ENCODE data around the gene LTV1.
A peak's percentile ranks its signal among the peaks of the same experiment; 100 is the strongest.
"Not testable (repeated sequence)": the region's sequence is repeated elsewhere in the genome, so short reads cannot be mapped to it uniquely, and the experiment has no call there.

The LTV1 gene

DNA sequence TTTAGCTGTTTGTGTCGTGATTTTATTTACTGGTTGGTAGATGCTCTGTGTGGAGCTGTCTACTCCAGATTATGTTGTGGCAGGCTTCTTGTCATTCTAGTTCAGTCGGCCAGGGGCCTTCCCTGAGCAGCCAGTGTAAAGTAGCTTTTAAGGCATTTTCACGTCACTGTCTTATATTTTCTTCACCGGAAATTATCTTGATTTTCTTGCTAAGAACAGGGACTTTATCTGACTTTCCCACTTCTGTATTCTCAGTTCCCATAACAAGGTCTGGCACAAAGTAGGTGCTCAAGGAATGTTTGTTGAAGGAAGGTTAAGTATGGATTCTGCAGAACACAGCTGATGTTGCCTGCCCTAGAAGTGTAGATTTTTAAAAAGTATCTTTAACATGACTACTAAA lies 868 bp downstream of the LTV1 start:
- DNase-seq, result peak; percentile 6

DNA sequence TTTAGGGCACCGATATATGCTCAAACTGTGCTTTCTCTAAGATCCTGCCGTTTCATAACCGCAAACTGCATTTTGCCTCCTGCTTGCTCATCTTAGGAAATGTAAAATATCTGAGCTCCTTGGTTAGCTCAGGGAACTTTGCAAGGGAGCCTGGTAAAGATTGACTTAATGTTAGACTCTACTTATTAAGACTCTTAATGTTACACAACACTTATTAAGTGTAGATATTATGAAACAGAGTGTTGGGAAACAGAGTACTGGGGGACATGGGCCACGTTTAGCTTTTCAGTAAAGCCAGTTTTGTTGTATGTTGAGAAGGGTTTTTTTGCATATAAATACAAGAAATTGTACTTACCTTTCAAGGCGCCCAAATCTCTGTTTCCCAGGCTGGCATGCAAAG lies 1.9 kb downstream of the LTV1 start:
- DNase-seq, result no peak

DNA sequence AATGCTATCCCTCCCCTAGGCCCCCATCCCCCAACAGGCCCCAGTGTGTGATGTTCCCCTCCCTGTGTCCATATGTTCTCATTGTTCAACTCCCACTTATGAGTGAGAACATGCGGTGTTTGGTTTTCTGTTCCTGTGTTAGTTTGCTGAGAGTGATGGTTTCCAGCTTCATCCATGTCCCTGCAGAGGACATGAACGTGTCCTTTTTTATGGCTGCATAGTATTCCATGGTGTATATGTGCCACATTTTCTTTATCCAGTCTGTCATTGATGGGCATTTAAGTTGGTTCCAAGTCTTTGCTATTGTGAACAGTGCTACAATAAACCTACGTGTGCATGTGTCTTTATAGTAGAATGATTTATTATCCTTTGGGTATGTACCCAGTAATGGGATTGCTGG lies 8.6 kb downstream of the LTV1 start:
- DNase-seq, result not testable (repeated sequence)

DNA sequence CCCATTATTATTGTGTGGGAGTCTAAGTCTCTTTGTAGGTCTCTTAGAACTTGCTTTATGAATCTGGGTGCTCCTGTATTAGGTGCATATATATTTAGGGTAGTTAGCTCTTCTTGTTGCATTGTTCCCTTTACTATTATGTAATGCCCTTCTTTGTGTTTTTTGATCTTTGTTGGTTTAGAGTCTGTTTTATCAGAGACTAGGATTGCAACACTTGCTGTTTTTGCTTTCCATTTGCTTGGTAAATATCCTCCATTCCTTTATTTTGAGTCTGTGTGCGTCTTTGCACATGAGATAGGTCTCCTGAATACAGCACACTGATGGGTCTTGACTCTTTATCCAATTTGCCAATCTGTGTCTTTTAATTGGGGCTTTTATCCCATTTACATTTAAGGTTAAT lies 11.9 kb downstream of the LTV1 start:
- not testable (repeated sequence) for DNase-seq

DNA sequence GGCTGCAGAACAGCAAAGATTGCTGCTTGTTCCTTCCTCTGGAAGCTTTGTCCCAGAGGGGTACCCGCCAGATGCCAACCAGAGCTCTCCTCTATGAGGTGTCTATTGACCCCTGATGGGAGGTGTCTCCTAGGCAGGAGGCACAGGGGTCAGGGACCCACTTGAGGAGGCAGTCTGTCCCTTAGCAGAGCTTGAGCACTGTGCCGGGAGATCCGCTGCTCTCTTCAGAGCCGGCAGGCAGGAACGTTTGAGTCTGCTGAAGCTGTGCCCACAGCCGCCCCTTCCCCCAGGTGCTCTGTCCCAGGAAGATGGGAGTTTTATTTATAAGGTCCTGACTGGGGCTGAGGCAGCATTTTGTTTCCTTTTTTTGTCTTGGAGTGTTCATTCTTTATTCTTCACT lies 13.6 kb downstream of the LTV1 start:
- not testable (repeated sequence) for DNase-seq

DNA sequence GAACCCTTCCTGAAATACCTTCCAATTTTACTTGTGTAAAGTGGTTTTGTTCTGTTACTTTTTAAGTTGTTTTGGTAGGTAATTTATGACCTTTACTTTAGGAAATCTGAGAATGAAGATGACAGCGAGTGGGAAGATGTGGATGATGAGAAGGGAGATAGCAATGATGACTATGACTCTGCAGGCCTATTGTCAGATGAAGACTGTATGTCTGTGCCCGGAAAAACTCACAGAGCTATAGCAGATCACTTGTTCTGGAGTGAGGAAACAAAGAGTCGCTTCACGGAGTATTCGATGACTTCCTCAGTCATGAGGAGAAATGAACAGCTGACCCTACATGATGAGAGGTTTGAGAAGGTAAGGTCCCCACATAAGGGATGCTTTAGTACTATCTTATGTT lies 14.5 kb downstream of the LTV1 start:
- no peak for DNase-seq

DNA sequence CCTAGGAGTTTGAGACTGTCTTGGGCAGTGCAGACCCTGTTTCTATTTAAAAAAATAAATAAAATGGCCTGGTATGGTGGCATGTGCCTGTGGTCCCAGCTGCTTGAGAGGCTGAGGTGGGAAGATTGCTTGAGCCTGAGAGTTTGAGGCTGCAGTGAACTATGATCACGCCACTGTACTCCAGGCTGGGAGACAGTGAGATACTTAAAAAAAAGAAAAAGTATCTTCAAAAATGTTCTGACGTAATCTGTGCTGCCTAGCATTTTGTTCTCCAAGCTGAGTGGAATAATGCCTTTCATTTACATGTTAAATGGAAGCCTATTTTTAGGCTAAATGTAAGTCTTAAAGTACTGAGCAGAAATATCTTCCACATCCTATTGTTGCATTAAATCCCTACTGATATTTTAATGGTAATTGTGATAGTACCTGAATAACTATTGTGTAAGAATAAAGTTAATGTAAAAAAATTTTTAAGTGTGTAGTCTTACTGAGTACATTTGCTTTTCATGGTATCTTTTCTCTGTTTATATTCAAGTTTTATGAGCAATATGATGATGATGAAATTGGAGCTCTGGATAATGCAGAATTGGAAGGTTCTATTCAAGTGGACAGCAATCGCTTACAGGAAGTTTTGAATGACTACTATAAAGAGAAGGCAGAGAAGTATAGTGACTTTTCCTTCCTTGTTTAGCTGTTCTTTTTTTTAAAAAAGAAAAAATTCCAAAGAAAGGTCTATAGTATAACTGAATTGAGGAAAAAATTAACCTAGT lies 16.9 kb downstream of the LTV1 start:
- no peak for DNase-seq

DNA sequence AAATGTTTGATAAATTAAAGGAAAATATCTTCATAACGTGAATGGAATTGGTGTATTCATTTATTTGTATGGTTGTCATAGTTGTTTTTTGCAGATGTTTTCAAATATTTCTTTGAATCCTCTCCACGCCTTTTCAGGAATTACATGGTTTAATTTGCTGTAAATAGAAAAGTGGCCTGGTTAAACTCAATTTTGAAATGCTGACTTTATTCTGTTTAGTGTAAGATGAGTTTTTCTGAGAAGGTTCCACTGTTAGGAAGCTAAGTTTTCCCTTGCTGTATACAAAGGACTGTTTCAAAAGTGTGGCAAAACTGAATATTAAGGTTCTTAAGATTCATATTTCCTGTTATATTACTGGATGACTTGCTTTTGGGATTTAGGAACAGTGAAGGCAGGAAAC lies 20.6 kb downstream of the LTV1 start:
- no peak for DNase-seq

DNA sequence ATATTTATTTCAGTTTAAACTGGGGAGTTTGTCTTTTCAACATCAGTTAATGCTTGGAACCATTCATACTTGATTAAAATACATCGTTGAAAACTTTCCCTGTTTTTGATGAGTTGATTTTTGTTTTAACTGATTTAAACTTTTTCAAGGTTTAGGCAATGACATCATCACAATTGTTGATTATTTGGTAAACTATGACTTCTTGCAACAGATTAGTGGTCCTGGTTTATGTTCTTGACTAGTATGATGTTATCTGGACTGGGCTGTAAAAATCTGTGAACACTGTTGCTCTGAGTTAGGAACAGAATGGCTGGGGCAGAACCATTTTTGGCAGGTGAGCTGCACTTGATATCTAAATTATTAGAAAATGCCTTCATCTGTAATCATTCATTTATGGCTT lies 21.1 kb downstream of the LTV1 start, which contains the start of gene ZC2HC1B:
TSS of gene ZC2HC1B (plus strand) at position 241 of the 400 bp plus-strand sequence. CDS start at position 307, 66 bp downstream.
- DNase-seq, result no peak

DNA sequence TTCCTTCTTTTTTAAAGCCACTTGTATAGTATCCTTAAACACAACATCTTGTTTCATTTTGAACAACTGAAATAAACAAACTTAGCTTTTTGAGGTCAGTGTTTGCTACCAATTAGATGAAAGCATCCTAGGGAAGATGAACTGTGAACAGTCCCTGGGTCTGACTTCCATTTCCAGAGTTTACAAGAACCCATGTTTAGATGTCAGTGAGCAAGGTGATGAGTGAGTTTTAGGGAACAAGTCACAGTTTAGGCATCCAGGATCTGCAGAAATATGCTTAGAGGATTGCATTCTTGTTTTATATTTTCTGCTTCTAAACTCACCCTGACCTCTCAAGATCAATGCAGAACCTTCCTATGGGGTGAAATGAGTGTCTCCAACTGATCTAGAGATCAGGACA lies 24.1 kb downstream of the LTV1 start:
- DNase-seq, result no peak

DNA sequence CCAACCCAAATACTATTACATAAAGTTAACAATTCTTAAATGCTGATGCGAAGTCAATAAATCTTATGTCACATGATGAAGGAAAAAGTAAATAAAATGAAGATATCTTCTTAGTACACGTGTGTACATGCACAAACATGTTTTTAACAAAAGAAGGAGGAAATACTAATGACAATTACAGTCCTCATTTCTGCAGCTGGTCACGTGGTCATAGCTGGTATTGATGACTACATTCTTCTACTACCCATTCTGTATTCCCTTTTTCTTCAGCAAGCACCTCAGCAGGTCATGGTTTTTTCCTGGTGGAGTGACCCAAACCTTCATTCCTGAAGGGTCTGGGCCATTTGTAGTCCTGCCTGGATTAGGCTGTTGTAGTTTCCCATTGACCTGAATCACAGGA lies 25.7 kb downstream of the LTV1 start:
- not testable (repeated sequence) for DNase-seq

DNA sequence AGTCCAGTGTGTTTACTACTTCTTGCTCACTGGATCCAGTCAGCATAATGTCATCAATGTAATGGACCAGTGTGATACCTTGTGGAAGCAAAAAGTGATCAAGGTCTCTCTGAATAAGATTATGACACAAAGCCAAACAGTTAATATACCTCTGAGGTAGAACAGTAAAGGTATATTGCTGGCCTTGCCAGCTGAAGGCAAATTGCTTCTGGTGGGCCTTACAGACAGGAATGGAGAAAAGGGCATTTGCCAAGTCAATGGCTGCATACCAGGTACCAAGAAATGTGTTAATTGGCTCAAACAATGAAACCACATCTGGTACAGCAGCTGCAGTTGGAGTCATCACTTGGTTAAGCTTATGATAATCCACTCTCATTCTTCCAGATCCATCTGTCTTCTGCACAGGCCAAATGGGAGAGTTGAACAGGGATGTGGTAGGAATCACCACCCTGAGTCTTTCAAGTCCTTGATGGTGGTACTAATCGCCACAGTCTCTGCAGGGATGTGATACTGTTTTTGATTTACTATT lies 28.1 kb downstream of the LTV1 start:
- not testable (repeated sequence) for DNase-seq

DNA sequence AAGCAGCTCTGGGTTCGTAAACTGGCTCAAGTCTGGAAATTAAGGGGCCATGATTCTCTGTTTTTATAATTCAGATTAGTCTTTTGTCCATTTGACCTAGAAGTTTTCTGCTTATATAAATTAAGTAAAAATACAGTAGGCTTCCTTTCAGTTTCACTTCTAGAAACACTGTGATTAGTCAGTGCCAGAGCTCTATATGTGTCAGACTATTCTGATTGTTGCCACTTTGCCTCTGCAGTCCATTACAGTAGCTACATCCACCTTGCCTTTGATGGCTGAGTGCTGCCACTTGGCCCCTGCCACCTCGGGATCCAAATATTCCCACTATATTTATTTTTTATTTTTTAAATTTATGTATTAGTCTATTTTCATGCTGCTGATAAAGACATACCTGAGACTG lies 29.1 kb downstream of the LTV1 start:
- peak; percentile 6 for DNase-seq

DNA sequence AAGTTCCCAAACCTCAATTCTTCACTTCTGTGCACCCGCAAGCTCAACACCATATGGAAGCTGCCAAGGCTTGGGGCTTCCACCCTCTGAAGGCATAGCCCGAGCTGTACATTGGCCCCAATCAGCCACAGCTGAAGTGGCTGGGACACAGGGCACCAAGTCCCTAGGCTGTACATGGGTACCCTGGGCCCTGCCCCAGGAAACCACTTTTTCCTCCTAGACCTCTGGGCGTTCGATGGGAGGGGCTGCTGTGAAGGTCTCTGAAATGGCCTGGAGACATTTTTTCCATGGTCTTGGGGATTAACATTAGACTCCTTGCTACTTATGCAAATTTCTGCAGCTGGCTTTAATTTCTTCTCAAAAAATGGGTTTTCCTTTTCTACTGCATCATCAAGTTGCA lies 30.5 kb downstream of the LTV1 start:
- not testable (repeated sequence) for DNase-seq

DNA sequence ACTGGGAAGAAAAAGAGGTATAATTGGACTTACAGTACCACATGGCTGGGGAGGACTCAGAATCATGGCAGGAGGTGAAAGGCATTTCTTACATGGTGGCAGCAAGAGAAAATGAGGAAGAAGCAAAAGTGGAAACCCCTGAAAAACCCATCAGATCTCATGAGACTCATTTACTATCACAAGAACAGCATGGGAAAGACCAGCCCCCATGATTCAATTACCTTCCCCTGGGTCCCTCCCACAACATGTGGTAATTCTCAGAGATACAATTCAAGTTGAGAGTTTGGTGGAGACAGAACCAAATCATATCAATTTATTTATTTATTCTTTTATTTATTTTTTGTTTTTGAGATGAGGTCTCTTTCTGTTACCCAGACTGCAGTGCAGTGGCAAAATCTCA lies 31.4 kb downstream of the LTV1 start:
- not testable (repeated sequence) for DNase-seq

DNA sequence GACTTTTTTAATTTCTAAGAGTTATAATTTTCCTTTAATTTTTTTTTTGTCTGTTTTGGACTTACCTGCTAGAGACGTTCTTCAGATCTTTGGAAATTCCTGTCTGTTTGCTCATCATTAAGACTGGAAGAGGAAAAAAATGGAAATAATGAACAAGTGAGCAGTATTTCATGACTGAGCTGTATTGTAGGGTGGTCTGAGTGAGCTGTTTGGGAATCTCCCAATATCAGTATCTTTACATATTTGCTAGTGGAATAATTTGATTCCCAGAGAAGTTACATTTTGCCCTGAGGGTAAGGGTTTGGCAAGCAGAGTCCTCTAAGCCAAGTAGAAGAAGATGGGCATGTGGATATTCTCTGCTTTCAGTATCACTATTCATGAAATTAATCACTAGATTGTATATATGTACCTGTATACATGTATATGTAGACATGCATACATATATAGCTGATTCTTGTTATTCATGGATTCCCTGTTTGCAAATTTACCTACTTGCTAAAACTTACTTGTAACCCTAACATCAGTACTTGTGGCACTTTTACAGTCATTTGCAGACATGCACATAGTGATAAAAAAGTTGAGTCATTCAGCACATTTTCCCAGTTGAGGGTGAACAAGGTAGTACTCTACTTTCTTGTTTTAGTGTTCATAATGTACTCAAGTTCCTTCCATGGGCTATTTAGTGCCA lies 34.6 kb downstream of the LTV1 start:
- DNase-seq, result no peak

DNA sequence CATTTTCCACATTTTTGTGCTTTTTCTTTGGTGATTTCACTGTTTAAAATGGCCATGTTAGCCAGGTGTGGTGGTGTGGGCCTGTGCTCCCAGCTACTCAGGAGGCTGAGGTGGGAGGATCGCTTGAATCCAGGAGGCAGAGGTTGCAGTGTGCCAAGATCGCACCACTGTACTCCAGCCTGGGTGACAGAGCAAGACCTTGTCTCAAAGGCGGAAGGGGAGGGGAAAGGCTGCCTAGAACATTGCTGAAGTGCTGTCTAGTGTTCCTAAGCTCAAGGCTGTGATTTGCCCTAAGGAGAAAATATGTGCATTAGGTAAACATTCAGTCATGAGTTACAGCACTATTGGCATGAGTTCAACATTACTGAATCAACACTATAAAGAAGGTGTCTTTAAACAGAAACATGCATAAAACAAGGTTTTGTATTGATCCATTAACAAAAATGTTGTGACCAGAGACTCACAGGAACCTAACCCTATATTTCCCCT lies 35.2 kb downstream of the LTV1 start:
- DNase-seq, result no peak

DNA sequence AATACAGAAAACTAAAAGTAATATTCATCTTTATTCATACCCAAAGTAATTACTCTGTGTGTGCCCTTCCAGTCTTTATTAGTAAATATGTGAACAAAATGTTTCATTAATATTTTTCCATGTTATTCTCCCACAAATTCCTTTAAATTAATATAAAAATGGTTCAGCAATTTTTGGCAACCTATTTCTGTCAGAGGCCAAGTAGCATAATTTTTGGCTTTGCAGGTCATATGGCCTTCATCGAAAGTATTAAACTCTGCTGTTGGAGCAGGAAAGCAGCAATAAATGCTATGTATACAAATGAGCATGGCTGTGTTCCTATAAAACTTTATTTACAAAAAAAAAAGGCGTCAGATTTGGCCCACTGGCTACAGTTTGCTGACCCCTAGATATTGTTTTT lies 37.3 kb downstream of the LTV1 start:
- DNase-seq, result no peak

DNA sequence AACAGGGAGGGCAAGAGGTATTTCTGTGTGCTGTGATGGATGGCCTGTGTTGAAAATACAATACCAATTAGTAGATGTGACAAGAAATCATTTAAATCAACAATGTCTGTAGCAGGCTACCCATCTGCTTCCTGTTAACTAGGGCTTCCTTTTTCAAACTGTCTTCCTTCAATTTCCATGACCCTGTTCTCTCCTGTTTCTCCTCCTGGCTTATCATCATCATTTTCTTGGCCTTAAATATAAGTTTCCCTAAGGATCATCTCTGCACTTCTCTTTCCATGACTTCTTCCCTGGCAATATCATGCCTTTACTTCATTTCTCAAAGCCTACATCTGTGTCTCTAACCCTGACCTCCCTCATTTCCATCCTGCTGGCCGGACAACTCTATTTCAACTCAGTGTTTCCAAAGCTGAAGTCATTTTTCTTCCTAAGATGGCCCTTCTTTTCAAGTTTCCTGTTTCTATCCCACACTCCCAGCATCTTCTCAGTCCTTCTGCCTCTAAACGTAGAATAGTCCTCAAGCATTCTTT lies 39.3 kb downstream of the LTV1 start:
- no peak for DNase-seq

DNA sequence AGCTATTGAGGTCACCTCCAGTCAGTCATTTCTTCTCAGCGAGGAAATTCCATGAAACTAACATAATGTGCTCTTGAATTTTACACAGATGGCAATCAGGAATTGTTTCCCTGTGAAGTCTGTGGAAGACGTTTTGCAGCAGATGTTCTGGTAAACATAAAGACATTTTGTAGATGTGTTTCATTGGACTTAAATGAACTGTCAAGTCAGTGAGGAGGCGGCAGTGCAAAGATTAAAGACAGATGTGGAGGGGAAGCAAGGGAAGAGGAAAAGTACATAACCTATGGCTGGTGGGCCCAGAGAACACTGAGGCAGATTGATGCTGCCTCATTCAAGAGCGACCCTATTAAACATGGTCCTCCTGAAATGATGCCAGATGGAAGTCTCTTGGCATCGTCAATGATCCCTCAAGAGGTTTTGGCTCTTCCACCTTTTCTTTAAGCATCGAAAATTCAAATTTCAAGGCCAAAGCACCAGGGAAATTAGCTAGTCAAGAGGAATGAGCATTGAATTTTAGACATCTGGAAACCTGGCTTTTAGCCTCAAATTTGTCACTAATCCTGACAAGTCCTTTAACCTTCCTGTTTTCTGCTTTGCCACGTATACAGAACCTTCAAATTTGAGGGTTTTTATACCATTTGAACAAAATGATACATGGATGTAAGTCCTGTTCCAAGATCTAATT lies 41.2 kb downstream of the LTV1 start:
- DNase-seq, result no peak

DNA sequence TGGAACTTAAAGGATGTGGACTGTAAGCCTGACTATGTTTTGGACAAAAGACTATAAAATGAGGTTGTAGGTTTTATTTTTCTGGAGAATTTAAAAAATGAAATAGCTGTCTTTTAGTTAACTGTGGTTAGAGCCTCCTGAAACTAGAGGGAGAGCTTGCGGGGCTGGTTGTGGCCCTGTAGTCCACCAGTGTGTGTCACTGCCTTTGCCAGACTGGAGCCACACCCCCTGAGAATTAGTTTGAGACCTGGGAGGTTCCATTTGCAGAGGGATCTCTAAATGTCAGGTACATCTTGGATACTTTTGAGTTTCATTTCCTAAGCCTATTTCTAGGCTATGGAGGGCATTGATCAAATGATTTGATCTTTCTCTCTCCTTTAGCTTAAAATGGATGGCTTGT lies 42.0 kb downstream of the LTV1 start:
- no peak for DNase-seq

DNA sequence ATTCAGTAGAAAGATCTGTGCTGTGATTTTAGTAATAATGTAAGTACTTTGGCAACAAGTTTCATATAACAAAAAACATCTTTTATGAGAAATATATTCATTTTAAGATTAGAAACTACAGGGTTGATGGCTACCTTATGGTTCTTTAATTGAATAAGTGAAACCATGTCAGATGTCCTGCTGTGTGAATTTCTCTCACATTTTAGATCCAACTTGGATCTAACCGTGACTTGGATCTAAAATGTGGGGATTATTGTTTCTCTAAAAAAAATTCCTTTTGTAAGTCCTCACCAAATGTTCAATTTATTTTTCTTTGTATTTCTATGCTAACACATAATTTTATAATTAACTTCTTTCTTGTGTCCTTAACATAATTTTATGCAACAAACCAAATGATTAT lies 51.5 kb downstream of the LTV1 start:
- no peak for DNase-seq
